NCI-H2107 treated with DMSO at 0.1 percent for 48 hours (cell line): ENCODE measurements around the gene ATP6V0E2.

Experiments used
- DNase-seq: peaks from one replicate; lab custom pipeline; 2025; ENCODE audit not compliant: unreplicated experiment; lab: John Stamatoyannopoulos, UW

The ATP6V0E2 gene

GRCh38 chr7:149838224-149838991, 35.4 kb upstream of the ATP6V0E2 start, which contains the start of gene ZNF862:
Gene ZNF862 (plus strand): TSS chr7:149838375. CDS start chr7:149838612, 237 bp downstream.
- peak; percentile 93 for DNase-seq

- no peak for DNase-seq
Measured at GRCh38 chr7:149838992-149839408, 34.8 kb upstream of the ATP6V0E2 start.

- no peak for DNase-seq
Measured at GRCh38 chr7:149839933-149840332, 33.8 kb upstream of the ATP6V0E2 start.

GRCh38 chr7:149843566-149843965, 30.2 kb upstream of the ATP6V0E2 start:
- DNase-seq: no peak

GRCh38 chr7:149844445-149844844, 29.3 kb upstream of the ATP6V0E2 start:
- DNase-seq: no peak

GRCh38 chr7:149845257-149845980, 28.4 kb upstream of the ATP6V0E2 start:
- DNase-seq: no peak

- no peak for DNase-seq
Measured at GRCh38 chr7:149846021-149846420, 27.7 kb upstream of the ATP6V0E2 start.

GRCh38 chr7:149846436-149847046, 27.2 kb upstream of the ATP6V0E2 start:
- no peak for DNase-seq

- DNase-seq: no peak
Measured at GRCh38 chr7:149849174-149849573, 24.6 kb upstream of the ATP6V0E2 start.

GRCh38 chr7:149850007-149850594, 23.7 kb upstream of the ATP6V0E2 start:
- DNase-seq: no peak

GRCh38 chr7:149850716-149851115, 23.1 kb upstream of the ATP6V0E2 start:
- DNase-seq: no peak

GRCh38 chr7:149851449-149851848, 22.3 kb upstream of the ATP6V0E2 start:
- no peak for DNase-seq

GRCh38 chr7:149853157-149853556, 20.6 kb upstream of the ATP6V0E2 start:
- no peak for DNase-seq

GRCh38 chr7:149854611-149855360, 19.0 kb upstream of the ATP6V0E2 start:
- peak; percentile 97 for DNase-seq

GRCh38 chr7:149855361-149856305, 18.1 kb upstream of the ATP6V0E2 start:
- peak; percentile 51 for DNase-seq

- no peak for DNase-seq
Measured at GRCh38 chr7:149856583-149856982, 17.2 kb upstream of the ATP6V0E2 start.

GRCh38 chr7:149859369-149859768, 14.4 kb upstream of the ATP6V0E2 start:
- DNase-seq: no peak

- DNase-seq: peak; percentile 57
Measured at GRCh38 chr7:149859876-149860275, 13.9 kb upstream of the ATP6V0E2 start.
